ENCODE data around the gene DEFB113. TPM values are rescaled to one million over a fixed set of nuclear protein-coding genes. Genes with fewer than 3 reads are reported as not detected.

The DEFB113 gene
- polyA plus RNA-seq, 3 donors: not detected

DNA sequence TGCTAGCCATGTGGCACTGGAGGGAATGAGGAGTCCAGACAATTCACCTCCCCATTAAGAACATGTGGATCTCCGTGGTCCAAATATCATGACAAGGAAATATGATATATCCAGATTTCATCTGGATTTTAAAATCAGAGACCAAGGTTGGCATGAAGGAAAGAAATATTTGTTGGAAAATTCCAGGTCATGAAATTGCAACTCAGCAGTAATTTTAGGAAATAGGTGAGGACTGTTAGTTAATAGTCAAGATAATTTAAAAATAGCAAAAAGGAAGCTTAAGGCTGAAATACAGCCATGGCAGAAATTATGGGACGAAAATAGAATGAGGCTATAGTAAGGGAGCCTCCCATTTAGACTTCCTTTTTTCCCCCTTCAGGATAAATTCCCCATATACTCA is 32.4 kb downstream of the DEFB113 start:
- TF ChIP-seq, protein P1, sequence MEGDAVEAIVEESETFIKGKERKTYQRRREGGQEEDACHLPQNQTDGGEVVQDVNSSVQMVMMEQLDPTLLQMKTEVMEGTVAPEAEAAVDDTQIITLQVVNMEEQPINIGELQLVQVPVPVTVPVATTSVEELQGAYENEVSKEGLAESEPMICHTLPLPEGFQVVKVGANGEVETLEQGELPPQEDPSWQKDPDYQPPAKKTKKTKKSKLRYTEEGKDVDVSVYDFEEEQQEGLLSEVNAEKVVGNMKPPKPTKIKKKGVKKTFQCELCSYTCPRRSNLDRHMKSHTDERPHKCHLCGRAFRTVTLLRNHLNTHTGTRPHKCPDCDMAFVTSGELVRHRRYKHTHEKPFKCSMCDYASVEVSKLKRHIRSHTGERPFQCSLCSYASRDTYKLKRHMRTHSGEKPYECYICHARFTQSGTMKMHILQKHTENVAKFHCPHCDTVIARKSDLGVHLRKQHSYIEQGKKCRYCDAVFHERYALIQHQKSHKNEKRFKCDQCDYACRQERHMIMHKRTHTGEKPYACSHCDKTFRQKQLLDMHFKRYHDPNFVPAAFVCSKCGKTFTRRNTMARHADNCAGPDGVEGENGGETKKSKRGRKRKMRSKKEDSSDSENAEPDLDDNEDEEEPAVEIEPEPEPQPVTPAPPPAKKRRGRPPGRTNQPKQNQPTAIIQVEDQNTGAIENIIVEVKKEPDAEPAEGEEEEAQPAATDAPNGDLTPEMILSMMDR (IDR thresholded peaks at IDR 0.05): no peak
- no peaks in the 10 kb centered on the region for H3K36me3 Mint-ChIP-seq
- peaks cover 0 to 2% (median 0%) of the 10 kb centered on the region in 3 donors for H3K27me3 Mint-ChIP-seq (ENCODE audit: low read depth in 3 of 3)
- Histone ChIP-seq H3K27me3 (ENCODE audit: control insufficient read depth in 2 of 2, insufficient read depth in 2 of 2, low read length in 2 of 2) (no peaks in the 10 kb centered on the region), H3K9ac (ENCODE audit: insufficient read depth, low read length, poor library complexity, severe bottlenecking) (no peak overlapping the region), H3K79me2 (ENCODE audit: insufficient read depth, low read length) (no peaks in the 10 kb centered on the region), H3K36me3 (replicated peaks in 1 of 2; ENCODE audit: control insufficient read depth in 1 of 2, insufficient read depth in 2 of 2, low read length in 2 of 2) (no peaks in the 10 kb centered on the region), H3K27ac (ENCODE audit: low read depth in 1 of 2, low read length in 2 of 2) (no peak overlapping the region), H3K9me3 (replicated peaks in 1 of 2; ENCODE audit: control insufficient read depth in 1 of 2, insufficient read depth in 1 of 2, low read length in 2 of 2) (peaks cover 0 to 7% of the 10 kb centered on the region in 2 donors), H3K4me1 (ENCODE audit: control insufficient read depth in 1 of 2, insufficient read depth in 2 of 2, low read length in 2 of 2) (no peaks in the 10 kb centered on the region), H4K20me1 (ENCODE audit: insufficient read depth, low read length) (no peaks in the 10 kb centered on the region), H2AFZ (ENCODE audit: insufficient read depth, low read depth, low read length, poor library complexity, severe bottlenecking) (no peak overlapping the region), H3K4me3 (replicated peaks in 1 of 3; ENCODE audit: low read depth in 2 of 3, low read length in 3 of 3) (no peak overlapping the region), H3K4me2 (replicated peaks; ENCODE audit: extremely low read depth, low read length, poor library complexity, severe bottlenecking) (no peak overlapping the region)
- H3K4me1 Mint-ChIP-seq: no peaks in the 10 kb centered on the region
- intact Hi-C loops (cut with micrococcal nuclease): no loop called here
- WGBS (ENCODE audit: insufficient coverage): no CpG with 5 or more reads among the region's 2 CpGs
- no peak overlapping the region for H3K27ac Mint-ChIP-seq
- DNase-seq: no peak
- peaks cover 0 to 6% (median 2%) of the 10 kb centered on the region in 7 donors for H3K9me3 Mint-ChIP-seq
- H3K4me3 Mint-ChIP-seq: no peak overlapping the region

DNA sequence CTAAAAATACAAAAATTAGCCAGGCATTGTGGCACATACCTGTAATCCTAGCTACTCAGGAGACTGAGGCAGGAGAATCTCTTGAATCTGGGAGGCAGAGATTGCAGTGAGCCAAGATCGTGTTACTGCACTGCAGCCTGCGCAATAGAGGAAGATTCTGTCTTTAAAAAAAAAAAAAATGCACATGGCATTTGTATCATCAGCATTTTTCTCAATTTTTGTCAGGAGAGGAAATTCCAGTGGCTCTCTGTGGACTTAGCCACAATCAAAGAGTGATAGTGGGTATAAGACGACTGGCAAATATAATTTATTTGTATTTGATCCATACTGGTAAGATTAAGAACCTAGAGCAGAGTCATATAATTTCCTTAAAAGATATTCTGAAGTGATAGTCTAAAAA is 34.0 kb downstream of the DEFB113 start:
- Histone ChIP-seq H3K4me1 (ENCODE audit: control insufficient read depth in 1 of 2, insufficient read depth in 2 of 2, low read length in 2 of 2) (no peaks in the 10 kb centered on the region), H3K9me3 (replicated peaks in 1 of 2; ENCODE audit: control insufficient read depth in 1 of 2, insufficient read depth in 1 of 2, low read length in 2 of 2) (peaks cover 0 to 7% of the 10 kb centered on the region in 2 donors), H3K4me2 (replicated peaks; ENCODE audit: extremely low read depth, low read length, poor library complexity, severe bottlenecking) (no peak overlapping the region), H3K27ac (ENCODE audit: low read depth in 1 of 2, low read length in 2 of 2) (no peak overlapping the region), H4K20me1 (ENCODE audit: insufficient read depth, low read length) (no peaks in the 10 kb centered on the region), H2AFZ (ENCODE audit: insufficient read depth, low read depth, low read length, poor library complexity, severe bottlenecking) (no peak overlapping the region), H3K79me2 (ENCODE audit: insufficient read depth, low read length) (no peaks in the 10 kb centered on the region), H3K27me3 (ENCODE audit: control insufficient read depth in 2 of 2, insufficient read depth in 2 of 2, low read length in 2 of 2) (no peaks in the 10 kb centered on the region), H3K36me3 (replicated peaks in 1 of 2; ENCODE audit: control insufficient read depth in 1 of 2, insufficient read depth in 2 of 2, low read length in 2 of 2) (no peaks in the 10 kb centered on the region), H3K9ac (ENCODE audit: insufficient read depth, low read length, poor library complexity, severe bottlenecking) (no peak overlapping the region), H3K4me3 (replicated peaks in 1 of 3; ENCODE audit: low read depth in 2 of 3, low read length in 3 of 3) (no peak overlapping the region)
- no peaks in the 10 kb centered on the region for H3K36me3 Mint-ChIP-seq
- H3K4me3 Mint-ChIP-seq: no peak overlapping the region
- TF ChIP-seq, protein P1 (IDR thresholded peaks at IDR 0.05): no peak
- no peaks in the 10 kb centered on the region for H3K4me1 Mint-ChIP-seq
- intact Hi-C loops (cut with micrococcal nuclease): no loop called here
- H3K27me3 Mint-ChIP-seq (ENCODE audit: low read depth in 3 of 3): no peaks in the 10 kb centered on the region
- H3K9me3 Mint-ChIP-seq: peaks cover 0 to 6% (median 2%) of the 10 kb centered on the region in 7 donors
- WGBS (ENCODE audit: insufficient coverage): no CpG with 5 or more reads among the region's 3 CpGs
- H3K27ac Mint-ChIP-seq: no peak overlapping the region
- DNase-seq: no peak

Data from CD14-positive monocyte (primary cell).